Retinal pigment epithelial cell (primary cell): ENCODE data around the gene REPS1.
A peak's percentile ranks its signal among the peaks of the same experiment; 100 is the strongest.

Experiments
- DNase-seq: peaks from one replicate; pipeline ENCODE4 v3.0.0-alpha.2; 2010; ENCODE audit warnings: low read depth
- H3K4me3 ChIP-seq: 2 replicates; pipeline ENCODE4 v1.5.1; 2011; ENCODE audit warnings: mild to moderate bottlenecking, low read length, control low read depth, moderate library complexity
- TF ChIP-seq, protein P1 (sequence below): conservative IDR thresholded peaks from 2 replicates; pipeline ENCODE4 v1.5.1; 2011; ENCODE audit warnings: low read depth, low read length, control low read depth, inconsistent platforms

REPS1 gene

DNA sequence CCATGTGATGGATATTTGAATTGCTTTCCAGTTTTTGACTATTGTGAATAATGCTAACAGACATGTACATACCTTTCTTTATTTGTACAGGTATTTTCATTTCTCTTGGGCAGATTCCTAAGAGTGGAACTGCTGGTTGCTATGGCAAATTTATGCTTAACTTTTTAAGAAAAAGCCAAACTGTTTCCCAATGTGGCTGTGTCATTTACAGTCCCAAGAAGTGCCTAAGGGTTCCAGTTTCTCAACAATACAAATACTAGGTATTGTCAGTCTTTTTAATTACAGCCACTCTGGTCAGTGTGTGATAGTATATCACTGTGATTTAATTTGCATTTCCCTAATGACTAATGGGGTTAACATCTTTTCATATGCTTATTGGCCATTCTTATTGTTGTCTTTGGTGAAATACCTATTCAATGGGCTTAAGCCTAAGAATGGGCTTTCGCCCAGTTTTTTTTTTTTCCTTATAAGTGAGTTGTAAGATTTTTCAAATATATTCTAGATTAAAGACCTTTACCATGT is 10.3 kb downstream of the REPS1 start:
- H3K4me3 ChIP-seq, result no peak overlapping the region
- TF ChIP-seq, protein P1, sequence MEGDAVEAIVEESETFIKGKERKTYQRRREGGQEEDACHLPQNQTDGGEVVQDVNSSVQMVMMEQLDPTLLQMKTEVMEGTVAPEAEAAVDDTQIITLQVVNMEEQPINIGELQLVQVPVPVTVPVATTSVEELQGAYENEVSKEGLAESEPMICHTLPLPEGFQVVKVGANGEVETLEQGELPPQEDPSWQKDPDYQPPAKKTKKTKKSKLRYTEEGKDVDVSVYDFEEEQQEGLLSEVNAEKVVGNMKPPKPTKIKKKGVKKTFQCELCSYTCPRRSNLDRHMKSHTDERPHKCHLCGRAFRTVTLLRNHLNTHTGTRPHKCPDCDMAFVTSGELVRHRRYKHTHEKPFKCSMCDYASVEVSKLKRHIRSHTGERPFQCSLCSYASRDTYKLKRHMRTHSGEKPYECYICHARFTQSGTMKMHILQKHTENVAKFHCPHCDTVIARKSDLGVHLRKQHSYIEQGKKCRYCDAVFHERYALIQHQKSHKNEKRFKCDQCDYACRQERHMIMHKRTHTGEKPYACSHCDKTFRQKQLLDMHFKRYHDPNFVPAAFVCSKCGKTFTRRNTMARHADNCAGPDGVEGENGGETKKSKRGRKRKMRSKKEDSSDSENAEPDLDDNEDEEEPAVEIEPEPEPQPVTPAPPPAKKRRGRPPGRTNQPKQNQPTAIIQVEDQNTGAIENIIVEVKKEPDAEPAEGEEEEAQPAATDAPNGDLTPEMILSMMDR, result no peak
- DNase-seq, result no peak

DNA sequence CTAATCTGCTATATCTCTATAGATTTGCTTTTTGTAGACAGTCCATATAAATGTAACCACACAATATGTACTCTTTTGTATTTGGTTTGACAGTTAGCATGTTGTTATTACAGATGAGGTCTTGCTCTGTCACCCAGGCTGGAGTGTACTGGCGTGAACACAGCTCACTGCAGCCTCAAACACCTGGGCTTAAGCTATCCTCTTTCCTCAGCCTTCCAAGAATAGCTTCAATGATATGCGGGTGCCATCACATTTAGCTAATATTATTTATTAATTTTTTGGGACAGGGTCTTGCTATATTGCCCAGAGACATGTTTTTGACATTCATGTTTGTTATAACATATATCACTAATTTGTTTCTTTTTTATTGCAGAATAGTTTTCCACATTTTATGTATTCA is 10.8 kb downstream of the REPS1 start:
- H3K4me3 ChIP-seq, result no peak overlapping the region
- DNase-seq, result no peak
- TF ChIP-seq, protein P1, result no peak

DNA sequence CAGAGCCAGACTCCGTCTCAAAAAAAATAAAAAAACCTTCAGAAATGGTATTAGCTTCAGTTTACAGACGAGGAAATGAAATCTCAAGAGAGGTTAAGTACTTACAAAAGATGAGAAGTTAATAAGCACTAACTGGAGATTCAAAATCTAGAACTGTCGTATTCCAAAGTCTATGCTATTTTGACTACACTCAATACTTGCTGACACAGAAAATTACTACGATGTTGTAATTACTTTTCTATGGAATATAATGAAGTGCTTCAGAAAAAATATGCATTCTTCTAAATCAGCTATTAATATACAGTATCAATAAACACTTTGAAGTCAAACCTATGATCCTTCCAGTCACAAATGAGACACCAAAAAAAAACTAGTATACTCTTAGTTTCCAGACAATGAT is 12.2 kb downstream of the REPS1 start:
- DNase-seq, result no peak
- H3K4me3 ChIP-seq, result no peak overlapping the region
- TF ChIP-seq, protein P1, result no peak

DNA sequence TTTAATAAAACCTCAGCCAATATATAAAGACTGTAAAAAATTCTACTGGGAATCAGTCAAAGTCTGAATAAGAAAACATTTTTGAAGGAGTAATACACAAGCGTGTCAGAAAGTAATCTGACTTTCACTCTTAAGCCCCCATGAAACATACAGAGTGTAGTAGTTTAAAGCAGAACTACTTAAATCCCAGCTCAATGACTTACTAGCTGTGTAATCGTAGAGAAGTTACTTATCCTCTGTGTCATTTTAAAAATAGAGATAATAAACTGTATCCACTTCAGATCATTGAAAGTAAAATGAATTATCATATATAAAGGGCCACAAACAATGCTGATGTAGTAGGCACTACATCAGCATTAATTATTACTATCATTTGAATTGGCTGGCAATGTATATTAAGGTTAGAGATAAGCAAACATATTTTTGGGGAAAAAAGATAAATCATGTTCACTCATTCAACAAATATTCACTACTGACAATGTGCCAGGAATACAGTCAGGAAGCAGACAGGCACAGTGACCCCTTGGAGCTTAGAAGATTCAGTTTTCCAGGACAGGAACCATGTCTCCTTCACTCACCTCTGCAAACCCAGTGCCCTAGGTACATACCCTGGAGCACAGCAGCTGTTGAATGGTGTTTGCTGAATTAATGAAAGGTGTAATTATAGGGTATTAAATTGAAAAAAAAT is 14.4 kb downstream of the REPS1 start:
- no peak overlapping the region for H3K4me3 ChIP-seq
- DNase-seq, result no peak

DNA sequence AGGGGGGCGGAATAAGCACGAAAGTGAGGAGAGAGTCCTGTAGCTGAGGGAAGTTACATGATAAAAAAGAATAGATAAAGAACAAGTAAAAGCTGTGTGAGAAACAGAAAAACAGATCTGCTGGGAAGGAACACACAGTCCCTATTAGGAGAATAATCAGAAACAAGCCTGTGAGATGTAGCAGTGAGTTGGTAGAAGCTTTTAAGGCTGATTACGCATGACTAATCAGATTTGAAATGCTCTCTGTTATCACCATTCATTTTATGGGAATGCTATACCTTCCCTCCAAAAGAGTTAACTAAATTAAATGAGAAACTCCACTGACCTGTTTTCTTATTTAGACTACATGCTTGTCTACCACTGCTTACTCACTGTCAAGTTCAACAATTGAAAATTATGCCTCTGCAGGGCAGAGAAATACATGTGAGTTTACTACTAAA is 15.8 kb downstream of the REPS1 start:
- TF ChIP-seq, protein P1, result no peak
- DNase-seq, result no peak
- H3K4me3 ChIP-seq, result no peak overlapping the region

More for the DNA sequence above, 14.4 kb downstream of the REPS1 start:
- TF ChIP-seq, protein P1, result no peak

DNA sequence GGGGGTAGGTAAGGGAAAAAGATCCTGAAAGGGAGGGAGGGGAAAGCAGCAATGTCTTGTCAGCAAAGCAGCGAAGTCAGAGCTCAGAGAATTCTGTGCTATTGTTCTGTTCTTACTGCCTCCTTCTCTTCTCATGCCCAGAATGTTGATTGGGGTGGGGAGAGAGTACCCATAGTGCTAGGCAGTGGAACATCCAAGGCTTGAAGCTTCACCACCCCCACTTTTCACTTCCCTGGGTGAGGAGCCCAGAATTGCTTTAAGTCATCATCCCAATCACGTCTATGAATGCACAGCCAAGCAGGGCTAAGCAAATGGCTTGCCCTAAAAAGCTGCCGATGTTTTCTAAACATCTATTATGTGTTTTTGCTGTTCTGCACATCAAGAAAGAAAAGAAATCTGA is 16.5 kb downstream of the REPS1 start:
- TF ChIP-seq, protein P1, result no peak
- no peak overlapping the region for H3K4me3 ChIP-seq
- no peak for DNase-seq

DNA sequence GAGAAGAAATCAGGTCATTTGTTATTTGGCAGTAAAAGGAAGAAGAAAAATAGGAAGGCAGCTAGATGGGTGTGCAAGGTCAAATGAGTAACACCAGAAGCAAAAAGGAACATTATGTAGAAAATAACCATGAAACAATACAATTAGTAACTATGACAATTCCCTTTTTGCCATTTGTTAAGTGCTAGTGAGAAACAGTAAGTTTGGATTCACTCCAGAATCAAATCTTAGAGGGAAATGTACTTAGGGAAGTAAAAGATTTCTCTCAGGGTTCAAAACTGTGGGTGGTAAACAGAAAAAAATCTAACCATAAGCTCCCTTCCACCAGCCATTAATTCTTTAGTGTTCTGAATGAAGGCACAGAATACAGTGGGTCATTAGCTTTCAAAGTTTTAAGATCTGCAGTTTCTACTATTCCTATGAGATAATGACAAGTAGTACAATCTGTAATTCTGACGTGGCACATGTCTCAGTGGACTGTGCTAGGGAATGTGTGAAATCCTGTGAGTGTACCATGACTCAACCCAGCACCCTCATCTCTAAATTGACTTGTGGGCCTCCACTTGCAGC is 17.1 kb downstream of the REPS1 start:
- no peak overlapping the region for H3K4me3 ChIP-seq
- peak; percentile 76 for DNase-seq
- TF ChIP-seq, protein P1, result no peak
